NT2/D1 (cell line): ENCODE data around the gene PRR11.

ENCODE experiments used
- SUZ12 ChIP-seq: IDR thresholded peaks from 2 replicates; pipeline ENCODE4 v1.6.1; 2011; ENCODE audit not compliant: insufficient read length, insufficient read depth; ENCODE audit errors: extremely low read depth
- YY1 ChIP-seq: IDR thresholded peaks from 2 replicates; pipeline ENCODE4 v1.6.1; 2011; ENCODE audit not compliant: insufficient read length, insufficient read depth

DNA sequence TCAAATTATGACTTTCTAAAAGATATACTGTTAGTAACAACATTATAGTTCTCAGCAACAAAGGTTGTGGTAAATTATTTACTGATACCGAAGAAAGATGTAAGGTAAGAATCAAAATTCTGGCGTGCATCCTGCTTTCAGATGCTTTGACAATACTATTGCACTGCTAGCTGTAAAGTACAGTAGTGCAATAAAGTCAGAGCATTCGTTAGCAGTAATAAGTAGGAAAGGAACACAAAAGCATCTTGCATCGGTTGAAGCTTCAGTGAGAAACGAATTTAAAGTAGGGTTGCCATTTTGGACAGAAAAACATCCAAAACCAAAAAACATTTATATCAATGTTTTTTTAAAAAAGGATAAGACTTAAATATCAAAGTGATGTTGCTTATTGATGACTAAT, 4.5 kb upstream of the PRR11 start:
- TF ChIP-seq SUZ12 (no peak), YY1 (no peak)
